Testis (tissue), 3 donors: ENCODE measurements around the gene NR6A1. TPM values are rescaled to one million over a fixed set of nuclear protein-coding genes. Genes with fewer than 3 reads are reported as not detected.
A peak's percentile ranks its signal among the peaks of the same experiment; 100 is the strongest.

ENCODE experiments used
- DNase-seq: peaks from one replicate; pipeline ENCODE4 v3.0.0-alpha.2; 2019
- H3K27ac ChIP-seq, 2 donors: fragments of 200-600 bp; sonication (generic); one replicate each; pipeline ENCODE4 v1.5.1; 2019
- H3K27me3 ChIP-seq: fragments of 200-600 bp; sonication (generic); one replicate; pipeline ENCODE4 v1.5.1; 2019
- H3K36me3 ChIP-seq: fragments of 200-600 bp; sonication (generic); one replicate; pipeline ENCODE4 v1.5.1; 2017; ENCODE audit warnings: low read depth; ENCODE audit errors: missing control alignments
- H3K4me1 ChIP-seq: fragments of 200-600 bp; sonication (generic); one replicate; pipeline ENCODE4 v1.5.1; 2019
- H3K4me3 ChIP-seq, 2 donors: fragments of 200-600 bp; sonication (generic); one replicate each; pipeline ENCODE4 v1.5.1; 2017 to 2019
- H3K9me3 ChIP-seq: fragments of 200-600 bp; sonication (generic); one replicate; pipeline ENCODE4 v1.5.1; 2017
- CTCF ChIP-seq, 3 experiments: fragments of 450-650 bp in 2 of 3; fragments of 200-600 bp in 1 of 3; sonication (generic) in 1 of 3; IDR thresholded peaks; one replicate each; pipeline ENCODE4 v1.5.1; 2016 to 2019; ENCODE audit warnings: antibody characterized with exemption in 3 of 3, mild to moderate bottlenecking in 2 of 3, moderate library complexity in 1 of 3
- POLR2A ChIP-seq: fragments of 450-650 bp; IDR thresholded peaks from one replicate; pipeline ENCODE4 v1.6.1; 2017; ENCODE audit warnings: antibody characterized with exemption, mild to moderate bottlenecking, moderate library complexity
- WGBS, 2 donors: methylation state at CpG; one replicate each; pipeline ENCODE4 v1.1.5; 2018; 5-methylcytosine and 5-hydroxymethylcytosine counted together
- intact Hi-C: fragments of 100-400 bp; cut with DNase I; formaldehyde crosslinking; loops from one replicate; pipeline ENCODE4 v1.15.1; 2023; ENCODE audit warnings: low total_unique reads
- polyA plus RNA-seq: library from polyadenylated mRNA; stranded (reverse); fragments of 350-450 nt; fragmentation: Illumina TruSeq; extraction: RNeasy Lipid Tissue Mini Kit (QIAGEN cat#74804); gene quantifications from one replicate; pipeline ENCODE4 v1.2.3, GENCODE V29; 2014; ENCODE audit warnings: low read depth, low replicate concordance; ENCODE audit not compliant: insufficient read depth
- total RNA-seq, 2 donors: library from RNA; depleted of rRNA; stranded (reverse); fragments of >200 nt; gene quantifications; one replicate each; pipeline ENCODE4 v1.2.3, GENCODE V29; 2016

The NR6A1 gene
- total and polyA plus RNA-seq, 3 donors from 2014 or later: 54.6 to 100 (median 92.1) TPM

GRCh38 chr9:124481115-124481514 is 290.0 kb downstream of the NR6A1 start:
- intact Hi-C loops: no loop called here
- no peaks in the 10 kb centered on the region for H3K27me3 ChIP-seq
- no peak for TF ChIP-seq CTCF (IDR thresholded peaks at IDR 0.05)
- no peak for TF ChIP-seq POLR2A
- H3K9me3 ChIP-seq: no peaks in the 10 kb centered on the region
- no peak overlapping the region for H3K27ac ChIP-seq
- H3K4me1 ChIP-seq: no peaks in the 10 kb centered on the region
- DNase-seq: no peak
- H3K36me3 ChIP-seq: no peaks in the 10 kb centered on the region
- WGBS, 2 donors: 66 to 75% methylated on average over 10 to 17 of the region's 17 CpGs
- H3K4me3 ChIP-seq: no peak overlapping the region

GRCh38 chr9:124480621-124480981 is 290.5 kb downstream of the NR6A1 start:
- H3K4me1 ChIP-seq: no peaks in the 10 kb centered on the region
- no peak for TF ChIP-seq POLR2A
- no peak for TF ChIP-seq CTCF (IDR thresholded peaks at IDR 0.05)
- no peak overlapping the region for H3K4me3 ChIP-seq
- intact Hi-C loops: no loop called here
- no peaks in the 10 kb centered on the region for H3K27me3 ChIP-seq
- no peak for DNase-seq
- H3K9me3 ChIP-seq: no peaks in the 10 kb centered on the region
- 66 to 100% methylated on average over 1 to 7 of the region's 7 CpGs for WGBS, 2 donors
- no peak overlapping the region for H3K27ac ChIP-seq
- no peaks in the 10 kb centered on the region for H3K36me3 ChIP-seq

GRCh38 chr9:124479947-124480620 is 291.0 kb downstream of the NR6A1 start:
- 89% methylated on average over 6 of the region's 6 CpGs for WGBS, 2 donors
- no peaks in the 10 kb centered on the region for H3K36me3 ChIP-seq
- H3K4me1 ChIP-seq: no peaks in the 10 kb centered on the region
- H3K9me3 ChIP-seq: no peaks in the 10 kb centered on the region
- TF ChIP-seq POLR2A: no peak
- TF ChIP-seq CTCF (IDR thresholded peaks at IDR 0.05): no peak
- DNase-seq: no peak
- H3K4me3 ChIP-seq: no peak overlapping the region
- H3K27me3 ChIP-seq: no peaks in the 10 kb centered on the region
- intact Hi-C loops: no loop called here
- H3K27ac ChIP-seq: no peak overlapping the region

- Histone ChIP-seq H3K4me3 (no peak overlapping the region), H3K9me3 (no peaks in the 10 kb centered on the region), H3K36me3 (no peaks in the 10 kb centered on the region), H3K4me1 (no peaks in the 10 kb centered on the region), H3K27ac (no peak overlapping the region), H3K27me3 (no peaks in the 10 kb centered on the region)
- WGBS, 2 donors: 73 to 76% methylated on average over 11 to 16 of the region's 16 CpGs
- intact Hi-C loops: no loop called here
- no peak for TF ChIP-seq CTCF (IDR thresholded peaks at IDR 0.05)
- TF ChIP-seq POLR2A: no peak
- no peak for DNase-seq
Measured at GRCh38 chr9:124479371-124479770, 291.7 kb downstream of the NR6A1 start.

GRCh38 chr9:124478354-124478753 is 292.8 kb downstream of the NR6A1 start:
- no peak for DNase-seq
- H3K4me1 ChIP-seq: no peaks in the 10 kb centered on the region
- TF ChIP-seq POLR2A: no peak
- TF ChIP-seq CTCF (IDR thresholded peaks at IDR 0.05): no peak
- H3K36me3 ChIP-seq: no peaks in the 10 kb centered on the region
- WGBS, 2 donors: 28 to 40% methylated on average over 10 to 12 of the region's 12 CpGs
- intact Hi-C loops: no loop called here
- no peaks in the 10 kb centered on the region for H3K27me3 ChIP-seq
- H3K9me3 ChIP-seq: no peaks in the 10 kb centered on the region
- peak overlapping the region in 1 of 2 donors; percentile 47 for H3K4me3 ChIP-seq
- H3K27ac ChIP-seq: no peak overlapping the region
